Transverse colon (tissue), 3 donors: Measurements from ENCODE around the gene CYBB.

Experiments used
- POLR2A ChIP-seq: fragments of 450-650 bp; IDR thresholded peaks from one replicate; pipeline ENCODE4 v1.6.1; 2016; ENCODE audit warnings: antibody characterized with exemption, mild to moderate bottlenecking, moderate library complexity
- TF ChIP-seq, protein P1 (sequence below), 5 experiments: fragments of 200-600 bp in 3 of 5; fragments of 450-650 bp in 2 of 5; sonication (generic) in 3 of 5; IDR thresholded peaks; 1 replicate in 2 of 5; 2 replicates in 3 of 5; pipeline ENCODE4 v1.5.1; 2016 to 2017; ENCODE audit warnings: antibody characterized with exemption in 5 of 5, inconsistent platforms in 3 of 5, mild to moderate bottlenecking in 2 of 5, moderate library complexity in 1 of 5

DNA sequence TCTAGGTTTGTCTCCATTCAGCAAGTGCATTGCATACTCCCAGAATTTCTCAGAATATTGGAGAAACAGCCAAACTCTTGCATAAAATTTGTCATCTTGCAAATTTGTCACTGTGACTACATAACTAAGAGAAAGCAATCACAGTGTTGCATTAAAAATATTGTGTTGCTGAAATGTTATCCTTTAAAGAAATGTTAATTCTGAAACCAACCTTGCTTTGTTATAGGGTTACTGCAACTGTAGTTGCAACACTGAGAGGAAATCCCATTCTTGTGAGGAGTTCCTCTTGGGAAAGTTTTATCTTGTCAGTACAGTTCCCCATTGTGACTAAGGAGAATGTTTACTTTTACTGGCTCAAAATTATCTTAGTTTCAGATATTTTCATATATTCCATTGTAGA lies 20.9 kb downstream of the CYBB start:
- TF ChIP-seq, protein P1, sequence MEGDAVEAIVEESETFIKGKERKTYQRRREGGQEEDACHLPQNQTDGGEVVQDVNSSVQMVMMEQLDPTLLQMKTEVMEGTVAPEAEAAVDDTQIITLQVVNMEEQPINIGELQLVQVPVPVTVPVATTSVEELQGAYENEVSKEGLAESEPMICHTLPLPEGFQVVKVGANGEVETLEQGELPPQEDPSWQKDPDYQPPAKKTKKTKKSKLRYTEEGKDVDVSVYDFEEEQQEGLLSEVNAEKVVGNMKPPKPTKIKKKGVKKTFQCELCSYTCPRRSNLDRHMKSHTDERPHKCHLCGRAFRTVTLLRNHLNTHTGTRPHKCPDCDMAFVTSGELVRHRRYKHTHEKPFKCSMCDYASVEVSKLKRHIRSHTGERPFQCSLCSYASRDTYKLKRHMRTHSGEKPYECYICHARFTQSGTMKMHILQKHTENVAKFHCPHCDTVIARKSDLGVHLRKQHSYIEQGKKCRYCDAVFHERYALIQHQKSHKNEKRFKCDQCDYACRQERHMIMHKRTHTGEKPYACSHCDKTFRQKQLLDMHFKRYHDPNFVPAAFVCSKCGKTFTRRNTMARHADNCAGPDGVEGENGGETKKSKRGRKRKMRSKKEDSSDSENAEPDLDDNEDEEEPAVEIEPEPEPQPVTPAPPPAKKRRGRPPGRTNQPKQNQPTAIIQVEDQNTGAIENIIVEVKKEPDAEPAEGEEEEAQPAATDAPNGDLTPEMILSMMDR (IDR thresholded peaks at IDR 0.05) = no peak
- TF ChIP-seq POLR2A = no peak
